ENCODE data around the gene CYP26B1.

Gene CYP26B1

GRCh38 chr2:72113847-72114692 is 33.6 kb downstream of the CYP26B1 start:
- H3K4me3 ChIP-seq (ENCODE audit: low read depth in 1 of 5, low read length in 5 of 5) = no peak overlapping the region
- H3K27ac ChIP-seq (ENCODE audit: low read depth, low read length) = no peak overlapping the region
- peaks cover 0 to 2% (median 0%) of the 10 kb centered on the region in 5 donors for H3K27me3 ChIP-seq (ENCODE audit: control insufficient read depth in 5 of 5, insufficient read depth in 4 of 5, low read length in 5 of 5)
- H3K9ac ChIP-seq (ENCODE audit: low read length in 5 of 5) = no peak overlapping the region
- no peaks in the 10 kb centered on the region for H3K9me3 ChIP-seq (ENCODE audit: control insufficient read depth in 5 of 5, low read length in 5 of 5)
- no peaks in the 10 kb centered on the region for H3K36me3 ChIP-seq (ENCODE audit: control insufficient read depth in 5 of 5, insufficient read depth in 5 of 5, low read length in 5 of 5)
- H3K4me1 ChIP-seq (ENCODE audit: control insufficient read depth in 5 of 5, insufficient read depth in 5 of 5, low read length in 5 of 5) = peaks cover 0 to 15% (median 10%) of the 10 kb centered on the region in 5 donors

- Histone ChIP-seq H3K9me3 (ENCODE audit: control insufficient read depth in 5 of 5, low read length in 5 of 5) (no peaks in the 10 kb centered on the region), H3K4me3 (ENCODE audit: low read depth in 1 of 5, low read length in 5 of 5) (no peak overlapping the region), H3K9ac (ENCODE audit: low read length in 5 of 5) (no peak overlapping the region), H3K27ac (ENCODE audit: low read depth, low read length) (no peak overlapping the region), H3K4me1 (ENCODE audit: control insufficient read depth in 5 of 5, insufficient read depth in 5 of 5, low read length in 5 of 5) (peaks cover 0 to 15% (median 10%) of the 10 kb centered on the region in 5 donors), H3K36me3 (ENCODE audit: control insufficient read depth in 5 of 5, insufficient read depth in 5 of 5, low read length in 5 of 5) (no peaks in the 10 kb centered on the region), H3K27me3 (ENCODE audit: control insufficient read depth in 5 of 5, insufficient read depth in 4 of 5, low read length in 5 of 5) (peaks cover 0 to 2% (median 0%) of the 10 kb centered on the region in 5 donors)
Observed at GRCh38 chr2:72112981-72113846, 34.4 kb downstream of the CYP26B1 start.

DNA sequence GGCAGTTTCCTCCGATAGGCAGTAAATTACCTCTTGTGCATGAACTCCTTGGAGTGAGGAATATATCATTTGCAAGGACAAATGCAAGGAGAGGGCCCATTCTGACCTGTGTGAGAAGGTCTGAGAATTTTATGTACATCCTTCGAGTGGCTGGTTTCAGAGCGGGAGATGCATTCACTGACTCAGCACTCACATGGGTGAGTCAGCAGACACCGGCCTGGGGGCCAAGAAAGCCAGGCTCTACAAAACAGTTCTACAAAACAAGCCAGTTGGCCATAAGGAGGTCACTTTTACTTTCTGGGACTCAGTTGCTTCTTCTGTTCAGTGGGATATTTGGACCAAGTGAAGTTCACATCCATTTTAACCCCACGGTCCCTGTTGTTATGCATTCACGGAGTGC is 35.3 kb downstream of the CYP26B1 start:
- peaks cover 0 to 15% (median 10%) of the 10 kb centered on the region in 5 donors for H3K4me1 ChIP-seq (ENCODE audit: control insufficient read depth in 5 of 5, insufficient read depth in 5 of 5, low read length in 5 of 5)
- H3K4me3 ChIP-seq (ENCODE audit: low read depth in 1 of 5, low read length in 5 of 5) = no peak overlapping the region
- H3K9me3 ChIP-seq (ENCODE audit: control insufficient read depth in 5 of 5, low read length in 5 of 5) = no peaks in the 10 kb centered on the region
- H3K27ac ChIP-seq (ENCODE audit: low read depth, low read length) = no peak overlapping the region
- no peak overlapping the region for H3K9ac ChIP-seq (ENCODE audit: low read length in 5 of 5)
- H3K27me3 ChIP-seq (ENCODE audit: control insufficient read depth in 5 of 5, insufficient read depth in 4 of 5, low read length in 5 of 5) = peaks cover 0 to 2% (median 0%) of the 10 kb centered on the region in 5 donors
- no peaks in the 10 kb centered on the region for H3K36me3 ChIP-seq (ENCODE audit: control insufficient read depth in 5 of 5, insufficient read depth in 5 of 5, low read length in 5 of 5)

- Histone ChIP-seq H3K4me1 (ENCODE audit: control insufficient read depth in 5 of 5, insufficient read depth in 5 of 5, low read length in 5 of 5) (peaks cover 0 to 16% (median 6%) of the 10 kb centered on the region in 5 donors), H3K4me3 (ENCODE audit: low read depth in 1 of 5, low read length in 5 of 5) (no peak overlapping the region), H3K27ac (ENCODE audit: low read depth, low read length) (no peak overlapping the region), H3K27me3 (ENCODE audit: control insufficient read depth in 5 of 5, insufficient read depth in 4 of 5, low read length in 5 of 5) (peaks cover 0 to 2% (median 0%) of the 10 kb centered on the region in 5 donors), H3K9ac (ENCODE audit: low read length in 5 of 5) (no peak overlapping the region), H3K9me3 (ENCODE audit: control insufficient read depth in 5 of 5, low read length in 5 of 5) (no peaks in the 10 kb centered on the region), H3K36me3 (ENCODE audit: control insufficient read depth in 5 of 5, insufficient read depth in 5 of 5, low read length in 5 of 5) (no peaks in the 10 kb centered on the region)
Observed at GRCh38 chr2:72111061-72111460, 36.6 kb downstream of the CYP26B1 start.

DNA sequence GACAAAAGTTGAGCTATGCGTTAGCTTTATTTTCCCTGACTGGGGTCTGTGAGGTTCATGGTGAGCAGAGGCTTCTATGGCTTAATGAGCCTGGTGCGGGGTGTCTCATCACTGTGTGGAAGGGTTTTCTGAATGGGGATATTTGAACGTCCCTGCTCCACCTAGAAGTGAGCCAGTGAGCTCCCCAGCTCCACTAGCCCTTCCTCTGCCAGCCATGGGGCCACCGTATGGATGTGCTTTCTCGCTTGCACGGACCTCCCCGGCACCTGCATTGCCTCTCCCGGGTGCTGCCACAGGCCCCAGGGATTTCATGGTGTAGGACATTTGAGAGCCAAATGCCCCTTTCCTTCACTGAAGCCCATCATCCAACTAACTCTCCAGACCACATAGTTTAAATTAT is 37.8 kb downstream of the CYP26B1 start:
- Histone ChIP-seq H3K9me3 (ENCODE audit: control insufficient read depth in 5 of 5, low read length in 5 of 5) (no peaks in the 10 kb centered on the region), H3K4me3 (ENCODE audit: low read depth in 1 of 5, low read length in 5 of 5) (no peak overlapping the region), H3K27ac (ENCODE audit: low read depth, low read length) (no peak overlapping the region), H3K9ac (ENCODE audit: low read length in 5 of 5) (no peak overlapping the region), H3K27me3 (ENCODE audit: control insufficient read depth in 5 of 5, insufficient read depth in 4 of 5, low read length in 5 of 5) (peaks cover 0 to 2% (median 0%) of the 10 kb centered on the region in 5 donors), H3K36me3 (ENCODE audit: control insufficient read depth in 5 of 5, insufficient read depth in 5 of 5, low read length in 5 of 5) (no peaks in the 10 kb centered on the region), H3K4me1 (ENCODE audit: control insufficient read depth in 5 of 5, insufficient read depth in 5 of 5, low read length in 5 of 5) (peaks cover 0 to 5% (median 0%) of the 10 kb centered on the region in 5 donors)

DNA sequence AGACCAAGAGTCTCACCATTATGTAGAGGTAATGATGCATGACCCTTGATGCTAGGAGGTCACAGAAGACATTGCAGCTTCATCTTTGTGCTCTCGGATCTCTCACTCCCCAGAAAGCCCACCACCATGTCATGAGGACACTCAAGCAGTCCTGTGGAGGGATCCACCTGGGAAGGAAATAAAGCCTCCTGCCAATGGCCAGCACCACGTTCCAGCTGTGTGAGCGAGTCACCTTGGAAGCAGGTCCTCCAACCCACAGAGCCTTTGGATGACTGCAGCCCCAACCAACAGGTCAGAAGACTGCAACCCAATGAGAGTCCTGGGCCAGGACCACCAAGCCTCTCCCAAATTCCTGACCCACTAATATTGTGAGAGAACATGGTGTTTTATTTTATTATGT is 38.4 kb downstream of the CYP26B1 start:
- Histone ChIP-seq H3K9ac (ENCODE audit: low read length in 5 of 5) (no peak overlapping the region), H3K4me3 (ENCODE audit: low read depth in 1 of 5, low read length in 5 of 5) (no peak overlapping the region), H3K9me3 (ENCODE audit: control insufficient read depth in 5 of 5, low read length in 5 of 5) (no peaks in the 10 kb centered on the region), H3K27ac (ENCODE audit: low read depth, low read length) (no peak overlapping the region), H3K36me3 (ENCODE audit: control insufficient read depth in 5 of 5, insufficient read depth in 5 of 5, low read length in 5 of 5) (no peaks in the 10 kb centered on the region), H3K27me3 (ENCODE audit: control insufficient read depth in 5 of 5, insufficient read depth in 4 of 5, low read length in 5 of 5) (no peaks in the 10 kb centered on the region), H3K4me1 (ENCODE audit: control insufficient read depth in 5 of 5, insufficient read depth in 5 of 5, low read length in 5 of 5) (peaks cover 0 to 5% (median 0%) of the 10 kb centered on the region in 5 donors)

GRCh38 chr2:72108121-72108520 is 39.5 kb downstream of the CYP26B1 start:
- no peak overlapping the region for H3K27ac ChIP-seq (ENCODE audit: low read depth, low read length)
- H3K36me3 ChIP-seq (ENCODE audit: control insufficient read depth in 5 of 5, insufficient read depth in 5 of 5, low read length in 5 of 5) = no peaks in the 10 kb centered on the region
- H3K4me3 ChIP-seq (ENCODE audit: low read depth in 1 of 5, low read length in 5 of 5) = no peak overlapping the region
- no peaks in the 10 kb centered on the region for H3K27me3 ChIP-seq (ENCODE audit: control insufficient read depth in 5 of 5, insufficient read depth in 4 of 5, low read length in 5 of 5)
- H3K9ac ChIP-seq (ENCODE audit: low read length in 5 of 5) = no peak overlapping the region
- H3K4me1 ChIP-seq (ENCODE audit: control insufficient read depth in 5 of 5, insufficient read depth in 5 of 5, low read length in 5 of 5) = peaks cover 0 to 8% (median 3%) of the 10 kb centered on the region in 5 donors
- no peaks in the 10 kb centered on the region for H3K9me3 ChIP-seq (ENCODE audit: control insufficient read depth in 5 of 5, low read length in 5 of 5)

GRCh38 chr2:72106978-72107377 is 40.7 kb downstream of the CYP26B1 start:
- H3K36me3 ChIP-seq (ENCODE audit: control insufficient read depth in 5 of 5, insufficient read depth in 5 of 5, low read length in 5 of 5) = no peaks in the 10 kb centered on the region
- peaks cover 0 to 16% (median 9%) of the 10 kb centered on the region in 5 donors for H3K4me1 ChIP-seq (ENCODE audit: control insufficient read depth in 5 of 5, insufficient read depth in 5 of 5, low read length in 5 of 5)
- no peaks in the 10 kb centered on the region for H3K27me3 ChIP-seq (ENCODE audit: control insufficient read depth in 5 of 5, insufficient read depth in 4 of 5, low read length in 5 of 5)
- no peaks in the 10 kb centered on the region for H3K9me3 ChIP-seq (ENCODE audit: control insufficient read depth in 5 of 5, low read length in 5 of 5)
- no peak overlapping the region for H3K9ac ChIP-seq (ENCODE audit: low read length in 5 of 5)
- H3K27ac ChIP-seq (ENCODE audit: low read depth, low read length) = no peak overlapping the region
- no peak overlapping the region for H3K4me3 ChIP-seq (ENCODE audit: low read depth in 1 of 5, low read length in 5 of 5)

DNA sequence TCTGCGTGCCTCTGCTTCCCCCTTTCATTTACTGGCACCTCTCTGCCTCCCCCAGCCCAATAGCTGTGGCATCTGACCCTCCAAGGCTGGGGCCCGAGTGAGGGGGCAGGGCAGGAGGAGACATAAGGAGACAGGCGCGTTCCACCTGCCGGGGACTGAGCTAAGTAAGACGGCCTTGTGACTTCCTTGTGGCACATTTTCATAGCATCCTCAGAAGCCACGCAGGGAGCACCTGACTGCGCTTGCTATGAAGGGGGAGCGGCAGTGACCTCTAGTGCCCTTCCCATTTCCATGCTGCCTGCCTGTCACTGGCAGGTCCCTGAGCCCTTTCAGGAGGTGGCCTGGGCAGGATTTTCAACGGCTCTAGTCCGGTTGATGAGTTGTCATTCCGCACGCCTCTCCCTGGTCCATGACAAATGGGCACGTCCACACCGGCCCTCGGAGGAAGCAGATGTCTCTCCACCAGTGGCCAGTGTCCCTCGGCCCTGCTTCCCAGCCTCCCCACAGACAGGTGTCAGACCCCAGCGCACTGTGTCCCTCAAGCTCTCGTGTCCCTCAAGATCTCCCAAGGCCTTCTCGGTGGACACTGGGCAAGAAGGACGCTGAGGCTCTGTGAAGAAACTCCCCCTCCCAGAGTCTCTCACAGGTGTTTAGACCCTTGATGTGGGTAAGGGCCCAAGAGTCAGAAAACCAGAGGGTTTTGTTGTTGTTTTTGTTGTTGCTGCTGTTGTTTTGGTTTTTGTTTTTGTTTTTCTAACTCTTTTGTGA is 42.7 kb downstream of the CYP26B1 start:
- H3K4me1 ChIP-seq (ENCODE audit: control insufficient read depth in 5 of 5, insufficient read depth in 5 of 5, low read length in 5 of 5) = peaks cover 0 to 21% (median 9%) of the 10 kb centered on the region in 5 donors
- no peaks in the 10 kb centered on the region for H3K9me3 ChIP-seq (ENCODE audit: control insufficient read depth in 5 of 5, low read length in 5 of 5)
- no peak overlapping the region for H3K4me3 ChIP-seq (ENCODE audit: low read depth in 1 of 5, low read length in 5 of 5)
- no peak overlapping the region for H3K27ac ChIP-seq (ENCODE audit: low read depth, low read length)
- no peak overlapping the region for H3K9ac ChIP-seq (ENCODE audit: low read length in 5 of 5)
- H3K36me3 ChIP-seq (ENCODE audit: control insufficient read depth in 5 of 5, insufficient read depth in 5 of 5, low read length in 5 of 5) = no peaks in the 10 kb centered on the region
- H3K27me3 ChIP-seq (ENCODE audit: control insufficient read depth in 5 of 5, insufficient read depth in 4 of 5, low read length in 5 of 5) = no peaks in the 10 kb centered on the region
